SU-DHL-6 (cell line): Measurements from ENCODE around the gene LRRC49.

ENCODE experiments used
- CTCF ChIP-seq: fragments of 200-600 bp; sonication (generic); IDR thresholded peaks from one replicate; pipeline ENCODE4 v1.5.1; 2017; ENCODE audit warnings: antibody characterized with exemption, mild to moderate bottlenecking, low read length, moderate library complexity; ENCODE audit not compliant: insufficient read depth, poor library complexity, severe bottlenecking
- EZH2phosphoT487 ChIP-seq: fragments of 200-600 bp; sonication (generic), shearing (Covaris generic); conservative IDR thresholded peaks from 2 replicates; pipeline ENCODE4 v1.6.1; 2018; ENCODE audit warnings: mild to moderate bottlenecking, antibody characterized with exemption, low read length, moderate library complexity, mixed read lengths

GRCh38 chr15:71091601-71092000, 199.0 kb downstream of the LRRC49 start:
- TF ChIP-seq CTCF (no peak), EZH2phosphoT487 (no peak)
